Measurements from ENCODE around the gene CHST8.
A peak's percentile ranks its signal among the peaks of the same experiment; 100 is the strongest.

The CHST8 gene

GRCh38 chr19:33720691-33721682, 99.2 kb downstream of the CHST8 start:
- no peak for DNase-seq

GRCh38 chr19:33721735-33722297, 100.1 kb downstream of the CHST8 start:
- DNase-seq, result no peak

GRCh38 chr19:33722456-33723239, 100.9 kb downstream of the CHST8 start:
- DNase-seq, result no peak

- DNase-seq, result no peak
Measured at GRCh38 chr19:33723512-33723911, 101.8 kb downstream of the CHST8 start.

GRCh38 chr19:33724021-33724720, 102.4 kb downstream of the CHST8 start:
- DNase-seq, result no peak

- DNase-seq, result no peak
Measured at GRCh38 chr19:33724721-33725060, 102.9 kb downstream of the CHST8 start.

GRCh38 chr19:33725567-33725966, 103.8 kb downstream of the CHST8 start:
- DNase-seq, result no peak

- no peak for DNase-seq
Measured at GRCh38 chr19:33726756-33727155, 105.0 kb downstream of the CHST8 start.

GRCh38 chr19:33727331-33727998, 105.7 kb downstream of the CHST8 start:
- DNase-seq, result no peak

- DNase-seq, result no peak
Measured at GRCh38 chr19:33728141-33728540, 106.4 kb downstream of the CHST8 start.

GRCh38 chr19:33730858-33731607, 109.3 kb downstream of the CHST8 start:
- DNase-seq, result no peak

GRCh38 chr19:33731881-33732280, 110.1 kb downstream of the CHST8 start:
- no peak for DNase-seq

- no peak for DNase-seq
Measured at GRCh38 chr19:33734913-33735312, 113.2 kb downstream of the CHST8 start.

- no peak for DNase-seq
Measured at GRCh38 chr19:33736158-33736557, 114.4 kb downstream of the CHST8 start.

- no peak for DNase-seq
Measured at GRCh38 chr19:33736787-33737186, 115.0 kb downstream of the CHST8 start.

GRCh38 chr19:33737681-33738371, 116.1 kb downstream of the CHST8 start:
- no peak for DNase-seq

- DNase-seq, result peak in 1 of 5 experiments; percentile 23
Measured at GRCh38 chr19:33740811-33741396, 119.2 kb downstream of the CHST8 start.

GRCh38 chr19:33745297-33745696, 123.5 kb downstream of the CHST8 start:
- DNase-seq, result no peak

- no peak for DNase-seq
Measured at GRCh38 chr19:33746159-33746558, 124.4 kb downstream of the CHST8 start.

GRCh38 chr19:33747273-33747672, 125.5 kb downstream of the CHST8 start:
- no peak for DNase-seq

Data from T-helper 2 cell (primary cell).